GM12878 (cell line): Measurements from ENCODE around the gene ENOX2. TPM values are rescaled to one million over a fixed set of nuclear protein-coding genes. Genes with fewer than 3 reads are reported as not detected.

ENCODE experiments used
- ETV6 ChIP-seq, 2 experiments: fragments of 450-650 bp in 1 of 2; IDR thresholded peaks in 1 of 2; conservative IDR thresholded peaks in 1 of 2; 2 replicates each; pipeline ENCODE4 v1.6.1; 2014; ENCODE audit warnings: antibody characterized with exemption in 1 of 2, borderline replicate concordance in 1 of 2, low read depth in 1 of 2, mild to moderate bottlenecking in 1 of 2, moderate library complexity in 1 of 2
- MEF2A ChIP-seq: IDR thresholded peaks from 2 replicates; pipeline ENCODE4 v1.6.1; 2011; ENCODE audit warnings: low read depth, mild to moderate bottlenecking, low read length, moderate library complexity; ENCODE audit not compliant: insufficient read depth
- NRF1 ChIP-seq: conservative IDR thresholded peaks from 2 replicates; pipeline ENCODE4 v1.6.1; 2011; ENCODE audit warnings: mild to moderate bottlenecking, low read depth, low read length, improper control_type of control experiment
- POLR2A ChIP-seq: IDR thresholded peaks from 2 replicates; pipeline ENCODE4 v1.6.1; 2011; ENCODE audit warnings: low read depth, mild to moderate bottlenecking, low read length
- SPI1 ChIP-seq: IDR thresholded peaks from 2 replicates; pipeline ENCODE4 v1.6.1; 2011; ENCODE audit warnings: low read depth, mild to moderate bottlenecking, low read length, moderate library complexity, borderline replicate concordance; ENCODE audit not compliant: insufficient read depth
- SUZ12 ChIP-seq: fragments of 200-600 bp; sonication (generic); IDR thresholded peaks from one replicate; pipeline ENCODE4 v1.6.1; 2018; ENCODE audit warnings: antibody characterized with exemption, mild to moderate bottlenecking; ENCODE audit not compliant: unreplicated experiment
- WRNIP1 ChIP-seq: IDR thresholded peaks from 2 replicates; pipeline ENCODE4 v1.6.1; 2011; ENCODE audit warnings: low read depth, low read length, improper control_type of control experiment, borderline replicate concordance
- YBX1 ChIP-seq: fragments of 450-650 bp; IDR thresholded peaks from 2 replicates; pipeline ENCODE4 v1.6.1; 2016; ENCODE audit warnings: antibody characterized with exemption
- ZZZ3 ChIP-seq: IDR thresholded peaks from 2 replicates; pipeline ENCODE4 v1.6.1; 2011; ENCODE audit warnings: low read depth; ENCODE audit not compliant: control insufficient read depth, insufficient read length
- polyA plus RNA-seq, 11 experiments: library from polyadenylated mRNA; depleted of rRNA in 4 of 11; unstranded in 6 of 11; stranded (reverse) in 5 of 11; fragments of >200 nt; fragmentation: Nextera tagmentation in 4 of 11; fragmentation: Illumina TruSeq in 1 of 11; extraction: Ambion mirVana in 4 of 11; extraction: Trizol in 1 of 11; gene quantifications; 1 replicate in 1 of 11; 2 replicates in 10 of 11; pipeline versions ENCODE4 v1.2.1 to v1.2.3, GENCODE V29; 2011 to 2016; ENCODE audit warnings: inconsistent platforms in 2 of 11, missing spikeins in 2 of 11, low read depth in 1 of 11
- total RNA-seq, 4 experiments: library from RNA; depleted of rRNA in 3 of 4; stranded (reverse); fragments of >200 nt in 3 of 4; fragmentation: Illumina TruSeq in 1 of 4; extraction: Trizol in 1 of 4; gene quantifications; 2 replicates each; pipeline versions ENCODE4 v1.2.1 to v1.2.3, GENCODE V29; 2013 to 2021
- TF ChIP-seq, protein P1 (sequence below): fragments of 450-650 bp; IDR thresholded peaks from 2 replicates; pipeline ENCODE4 v1.6.1; 2018; ENCODE audit warnings: mild to moderate bottlenecking, low read depth, moderate library complexity; ENCODE audit not compliant: partially characterized antibody
- TF ChIP-seq, protein P2 (sequence below): IDR thresholded peaks from 2 replicates; pipeline ENCODE4 v1.6.1; 2012; ENCODE audit warnings: mild to moderate bottlenecking, low read depth, low read length

ENOX2 gene
- total and polyA plus RNA-seq, 10 of the 15 experiments (the other 5 are each of a cell fraction or from before 2014, with no cell fraction given): 3.2 to 13.0 (median 7.7) TPM

DNA sequence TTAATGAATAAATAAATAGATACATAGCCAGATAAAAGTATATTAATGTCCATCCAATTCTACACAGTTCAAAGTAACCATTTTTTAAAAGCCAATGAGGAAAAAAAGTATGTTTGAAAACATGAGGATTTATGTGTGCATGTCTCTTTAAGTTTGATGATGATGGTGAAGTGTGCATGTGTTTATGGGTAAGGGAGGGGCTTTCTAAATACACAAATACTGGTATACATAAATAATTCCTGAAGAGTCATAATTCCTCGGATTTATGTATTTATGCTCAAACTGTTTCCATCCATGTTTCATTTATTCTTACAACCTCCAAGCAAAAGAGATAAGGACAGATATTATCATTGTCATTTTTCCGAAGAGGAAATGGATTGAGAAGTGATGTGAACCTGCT is 75.4 kb downstream of the ENOX2 start (continued):
- TF ChIP-seq ETV6 (conservative IDR thresholded peaks at IDR 0.05 in 1 of 2, IDR thresholded peaks at IDR 0.05 in 1 of 2; ENCODE audit: borderline replicate concordance in 1 of 2, low read depth in 1 of 2) (no peak), SPI1 (no peak), ZZZ3 (no peak), NRF1 (no peak), YBX1 (no peak), WRNIP1 (no peak), SUZ12 (no peak), MEF2A (no peak), POLR2A (no peak)
- TF ChIP-seq, protein P1, sequence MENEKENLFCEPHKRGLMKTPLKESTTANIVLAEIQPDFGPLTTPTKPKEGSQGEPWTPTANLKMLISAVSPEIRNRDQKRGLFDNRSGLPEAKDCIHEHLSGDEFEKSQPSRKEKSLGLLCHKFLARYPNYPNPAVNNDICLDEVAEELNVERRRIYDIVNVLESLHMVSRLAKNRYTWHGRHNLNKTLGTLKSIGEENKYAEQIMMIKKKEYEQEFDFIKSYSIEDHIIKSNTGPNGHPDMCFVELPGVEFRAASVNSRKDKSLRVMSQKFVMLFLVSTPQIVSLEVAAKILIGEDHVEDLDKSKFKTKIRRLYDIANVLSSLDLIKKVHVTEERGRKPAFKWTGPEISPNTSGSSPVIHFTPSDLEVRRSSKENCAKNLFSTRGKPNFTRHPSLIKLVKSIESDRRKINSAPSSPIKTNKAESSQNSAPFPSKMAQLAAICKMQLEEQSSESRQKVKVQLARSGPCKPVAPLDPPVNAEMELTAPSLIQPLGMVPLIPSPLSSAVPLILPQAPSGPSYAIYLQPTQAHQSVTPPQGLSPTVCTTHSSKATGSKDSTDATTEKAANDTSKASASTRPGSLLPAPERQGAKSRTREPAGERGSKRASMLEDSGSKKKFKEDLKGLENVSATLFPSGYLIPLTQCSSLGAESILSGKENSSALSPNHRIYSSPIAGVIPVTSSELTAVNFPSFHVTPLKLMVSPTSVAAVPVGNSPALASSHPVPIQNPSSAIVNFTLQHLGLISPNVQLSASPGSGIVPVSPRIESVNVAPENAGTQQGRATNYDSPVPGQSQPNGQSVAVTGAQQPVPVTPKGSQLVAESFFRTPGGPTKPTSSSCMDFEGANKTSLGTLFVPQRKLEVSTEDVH: no peak
- TF ChIP-seq, protein P2, sequence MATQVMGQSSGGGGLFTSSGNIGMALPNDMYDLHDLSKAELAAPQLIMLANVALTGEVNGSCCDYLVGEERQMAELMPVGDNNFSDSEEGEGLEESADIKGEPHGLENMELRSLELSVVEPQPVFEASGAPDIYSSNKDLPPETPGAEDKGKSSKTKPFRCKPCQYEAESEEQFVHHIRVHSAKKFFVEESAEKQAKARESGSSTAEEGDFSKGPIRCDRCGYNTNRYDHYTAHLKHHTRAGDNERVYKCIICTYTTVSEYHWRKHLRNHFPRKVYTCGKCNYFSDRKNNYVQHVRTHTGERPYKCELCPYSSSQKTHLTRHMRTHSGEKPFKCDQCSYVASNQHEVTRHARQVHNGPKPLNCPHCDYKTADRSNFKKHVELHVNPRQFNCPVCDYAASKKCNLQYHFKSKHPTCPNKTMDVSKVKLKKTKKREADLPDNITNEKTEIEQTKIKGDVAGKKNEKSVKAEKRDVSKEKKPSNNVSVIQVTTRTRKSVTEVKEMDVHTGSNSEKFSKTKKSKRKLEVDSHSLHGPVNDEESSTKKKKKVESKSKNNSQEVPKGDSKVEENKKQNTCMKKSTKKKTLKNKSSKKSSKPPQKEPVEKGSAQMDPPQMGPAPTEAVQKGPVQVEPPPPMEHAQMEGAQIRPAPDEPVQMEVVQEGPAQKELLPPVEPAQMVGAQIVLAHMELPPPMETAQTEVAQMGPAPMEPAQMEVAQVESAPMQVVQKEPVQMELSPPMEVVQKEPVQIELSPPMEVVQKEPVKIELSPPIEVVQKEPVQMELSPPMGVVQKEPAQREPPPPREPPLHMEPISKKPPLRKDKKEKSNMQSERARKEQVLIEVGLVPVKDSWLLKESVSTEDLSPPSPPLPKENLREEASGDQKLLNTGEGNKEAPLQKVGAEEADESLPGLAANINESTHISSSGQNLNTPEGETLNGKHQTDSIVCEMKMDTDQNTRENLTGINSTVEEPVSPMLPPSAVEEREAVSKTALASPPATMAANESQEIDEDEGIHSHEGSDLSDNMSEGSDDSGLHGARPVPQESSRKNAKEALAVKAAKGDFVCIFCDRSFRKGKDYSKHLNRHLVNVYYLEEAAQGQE: no peak
